H9 (cell line): ENCODE results near the gene SGTB. TPM values are rescaled to one million over a fixed set of nuclear protein-coding genes. Genes with fewer than 3 reads are reported as not detected.

Experiments used
- DNase-seq: peaks from one replicate; pipeline ENCODE4 v3.0.0-alpha.2; 2017
- H2AFZ ChIP-seq: one replicate; pipeline ENCODE4 v1.6.1; 2013; ENCODE audit warnings: mild to moderate bottlenecking, low read length, control low read depth, moderate library complexity
- H2AK5ac ChIP-seq: 2 replicates; pipeline ENCODE4 v1.6.1; 2013; ENCODE audit warnings: low read length, control low read depth, mixed read lengths; ENCODE audit not compliant: insufficient read length
- H2BK120ac ChIP-seq: one replicate; pipeline ENCODE4 v1.6.1; 2013; ENCODE audit warnings: low read depth, mild to moderate bottlenecking, low read length, control low read depth, inconsistent platforms; ENCODE audit not compliant: poor library complexity, severe bottlenecking
- H2BK12ac ChIP-seq: 2 replicates; pipeline ENCODE4 v1.6.1; 2013; ENCODE audit warnings: low read length, control low read depth, mixed read lengths, low read depth; ENCODE audit not compliant: insufficient read length
- H2BK15ac ChIP-seq: 2 replicates; pipeline ENCODE4 v1.6.1; 2013; ENCODE audit warnings: low read depth, low read length, control low read depth
- H2BK20ac ChIP-seq: one replicate; pipeline ENCODE4 v1.6.1; 2013; ENCODE audit warnings: low read depth, mild to moderate bottlenecking, low read length, control low read depth, inconsistent platforms; ENCODE audit not compliant: poor library complexity, severe bottlenecking
- H2BK5ac ChIP-seq: 2 replicates; pipeline ENCODE4 v1.6.1; 2013; ENCODE audit warnings: low read length, control low read depth, mixed read lengths; ENCODE audit not compliant: insufficient read length
- H3K14ac ChIP-seq: 2 replicates; pipeline ENCODE4 v1.6.1; 2013; ENCODE audit warnings: low read length, control low read depth; ENCODE audit not compliant: insufficient read depth
- H3K18ac ChIP-seq: 2 replicates; pipeline ENCODE4 v1.6.1; 2013; ENCODE audit warnings: low read depth, mild to moderate bottlenecking, mixed read lengths, low read length, control low read depth; ENCODE audit not compliant: insufficient read length
- H3K23ac ChIP-seq: 2 replicates; pipeline ENCODE4 v1.6.1; 2013; ENCODE audit warnings: low read length, control low read depth, mixed read lengths, low read depth; ENCODE audit not compliant: insufficient read length
- H3K23me2 ChIP-seq: 2 replicates; pipeline ENCODE4 v1.6.1; 2013; ENCODE audit warnings: low read depth, mild to moderate bottlenecking, mixed read lengths, low read length, control low read depth; ENCODE audit not compliant: insufficient read length, poor library complexity, severe bottlenecking
- H3K27ac ChIP-seq: 2 replicates; pipeline ENCODE4 v1.5.1; 2013; ENCODE audit warnings: low read length, control low read depth, mixed read lengths, low read depth; ENCODE audit not compliant: insufficient read length
- H3K27me3 ChIP-seq: 2 replicates; pipeline ENCODE4 v1.6.1; 2013; ENCODE audit warnings: low read length, control low read depth, inconsistent platforms; ENCODE audit not compliant: insufficient read depth
- H3K4ac ChIP-seq: 2 replicates; pipeline ENCODE4 v1.6.1; 2013; ENCODE audit warnings: low read depth, mild to moderate bottlenecking, control low read depth, inconsistent platforms, low read length, moderate library complexity
- H3K4me1 ChIP-seq: 2 replicates; pipeline ENCODE4 v1.6.1; 2013; ENCODE audit warnings: low read length, control low read depth, inconsistent platforms; ENCODE audit not compliant: insufficient read depth
- H3K4me2 ChIP-seq: 2 replicates; pipeline ENCODE4 v1.6.1; 2013; ENCODE audit warnings: low read length, control low read depth, mixed read lengths; ENCODE audit not compliant: insufficient read length, insufficient read depth
- H3K56ac ChIP-seq: 2 replicates; pipeline ENCODE4 v1.6.1; 2013; ENCODE audit warnings: low read depth, mild to moderate bottlenecking, mixed read lengths, low read length, control low read depth; ENCODE audit not compliant: insufficient read length
- H3K79me1 ChIP-seq: 2 replicates; pipeline ENCODE4 v1.6.1; 2013; ENCODE audit warnings: low read depth, mild to moderate bottlenecking, moderate library complexity, low read length, control low read depth, inconsistent platforms; ENCODE audit not compliant: insufficient read depth, poor library complexity, severe bottlenecking
- H3K79me2 ChIP-seq: 2 replicates; pipeline ENCODE4 v1.6.1; 2013; ENCODE audit warnings: low read length, control low read depth, inconsistent platforms; ENCODE audit not compliant: insufficient read depth
- H3K9ac ChIP-seq: 2 replicates; pipeline ENCODE4 v1.6.1; 2013; ENCODE audit warnings: low read length, control low read depth, mixed read lengths; ENCODE audit not compliant: insufficient read length; ENCODE audit errors: extremely low read depth
- H3K9me3 ChIP-seq: one replicate; pipeline ENCODE4 v1.6.1; 2013; ENCODE audit warnings: low read depth, low read length, inconsistent platforms; ENCODE audit not compliant: control insufficient read depth
- H3T11ph ChIP-seq: one replicate; pipeline ENCODE4 v1.6.1; 2013; ENCODE audit warnings: mild to moderate bottlenecking, low read length, control low read depth, inconsistent platforms
- H4K20me1 ChIP-seq: one replicate; pipeline ENCODE4 v1.6.1; 2013; ENCODE audit not compliant: control insufficient read depth, insufficient read length, insufficient read depth
- H4K5ac ChIP-seq: 2 replicates; pipeline ENCODE4 v1.6.1; 2013; ENCODE audit warnings: low read depth, mild to moderate bottlenecking, mixed read lengths, low read length, control low read depth; ENCODE audit not compliant: insufficient read length
- H4K8ac ChIP-seq: replicated peaks from 2 replicates; pipeline ENCODE4 v1.6.1; 2013; ENCODE audit warnings: low read length, control low read depth, mixed read lengths, low read depth; ENCODE audit not compliant: insufficient read length
- H4K91ac ChIP-seq: 2 replicates; pipeline ENCODE4 v1.6.1; 2013; ENCODE audit warnings: low read depth, mild to moderate bottlenecking, moderate library complexity, mixed read lengths, low read length, control low read depth; ENCODE audit not compliant: insufficient read length
- H3K27ac Mint-ChIP-seq, 3 experiments: 2 replicates in 2 of 3; 3 replicates in 1 of 3; pipeline ENCODE4 v1.8.0; 2020 to 2021; ENCODE audit warnings: mixed read lengths in 3 of 3, mild to moderate bottlenecking in 1 of 3, moderate library complexity in 1 of 3
- H3K27me3 Mint-ChIP-seq: 2 replicates; pipeline ENCODE4 v1.8.0; 2021; ENCODE audit warnings: low read depth, mild to moderate bottlenecking, moderate library complexity, mixed read lengths
- H3K36me3 Mint-ChIP-seq, 3 experiments: 2 replicates in 2 of 3; 3 replicates in 1 of 3; pipeline ENCODE4 v1.8.0; 2020 to 2021; ENCODE audit warnings: low read depth in 3 of 3, mixed read lengths in 3 of 3; ENCODE audit not compliant: insufficient read depth in 1 of 3
- H3K4me1 Mint-ChIP-seq, 2 experiments: 2 replicates each; pipeline ENCODE4 v1.8.0; 2020; ENCODE audit warnings: mixed read lengths in 2 of 2
- H3K4me3 Mint-ChIP-seq, 2 experiments: 2 replicates in 1 of 2; 3 replicates in 1 of 2; pipeline ENCODE4 v1.8.0; 2020 to 2021; ENCODE audit warnings: mild to moderate bottlenecking in 2 of 2, mixed read lengths in 2 of 2, moderate library complexity in 1 of 2
- H3K9me3 Mint-ChIP-seq, 2 experiments: 2 replicates in 1 of 2; 3 replicates in 1 of 2; pipeline ENCODE4 v1.8.0; 2020; ENCODE audit warnings: mild to moderate bottlenecking in 2 of 2, mixed read lengths in 2 of 2, moderate library complexity in 1 of 2
- CTCF ChIP-seq: fragments of 200-600 bp; sonication (generic); conservative IDR thresholded peaks from 3 replicates; pipeline ENCODE4 v1.8.0; 2021; ENCODE audit warnings: antibody characterized with exemption, mild to moderate bottlenecking
- WGBS: extraction: QIAGEN DNeasy Blood & Tissue Kit; methylation state at CpG from one replicate; pipeline ENCODE4 v1.1.7; 2013; ENCODE audit warnings: missing lambda C conversion rate, low lambda C conversion rate, mixed read lengths; ENCODE audit not compliant: insufficient read length; ENCODE audit errors: extremely low coverage; 5-methylcytosine and 5-hydroxymethylcytosine counted together
- total RNA-seq: library from RNA; stranded (reverse); gene quantifications from 2 replicates; pipeline ENCODE4 v1.2.1, GENCODE V29; 2021

The SGTB gene
- total RNA-seq, 1 experiment from 2014 or later: 18.7 TPM

- H2BK15ac ChIP-seq: no peak overlapping the region
- H3K9me3 Mint-ChIP-seq: no peaks in the 10 kb centered on the region
- no peaks in the 10 kb centered on the region for H3K27me3 Mint-ChIP-seq
- H3T11ph ChIP-seq: no peak overlapping the region
- no peak for DNase-seq
- H2BK120ac ChIP-seq: no peak overlapping the region
- H3K27ac ChIP-seq: no peak overlapping the region
- H3K79me2 ChIP-seq: no peaks in the 10 kb centered on the region
- no peak overlapping the region for H2BK12ac ChIP-seq
- H3K27me3 ChIP-seq: no peaks in the 10 kb centered on the region
- no peak overlapping the region for H3K56ac ChIP-seq
- no peaks in the 10 kb centered on the region for H3K23me2 ChIP-seq
- no peak overlapping the region for H2AK5ac ChIP-seq
- H2AFZ ChIP-seq: no peak overlapping the region
- no peak overlapping the region for H3K4ac ChIP-seq
- no peak overlapping the region for H2BK20ac ChIP-seq
- H3K23ac ChIP-seq: no peak overlapping the region
- H3K27ac Mint-ChIP-seq: no peak overlapping the region; a peak in 1 of 7 replicates
- H4K8ac ChIP-seq: no peak overlapping the region
- TF ChIP-seq CTCF: no peak
- no peak overlapping the region for H3K9ac ChIP-seq
- no peak overlapping the region for H3K4me3 Mint-ChIP-seq
- no CpG with 5 or more reads among the region's 2 CpGs for WGBS
- peaks cover 2 to 41% (median 25%) of the 10 kb centered on the region in 3 experiments; a peak in 6 of 7 replicates for H3K36me3 Mint-ChIP-seq
- no peak overlapping the region for H3K4me2 ChIP-seq
- H3K4me1 ChIP-seq: no peaks in the 10 kb centered on the region
- no peaks in the 10 kb centered on the region for H3K9me3 ChIP-seq
- H3K14ac ChIP-seq: no peak overlapping the region
- no peaks in the 10 kb centered on the region for H3K79me1 ChIP-seq
- no peaks in the 10 kb centered on the region for H4K20me1 ChIP-seq
- H4K91ac ChIP-seq: no peak overlapping the region
- H3K18ac ChIP-seq: no peak overlapping the region
- H4K5ac ChIP-seq: no peak overlapping the region
- no peaks in the 10 kb centered on the region for H3K4me1 Mint-ChIP-seq
- H2BK5ac ChIP-seq: no peak overlapping the region
These were observed 17.2 kb downstream of the SGTB start for GRCh38 chr5:65704621-65705239.
